GF-D8 (cell line): Measurements from ENCODE around the gene ANP32A.
A peak's percentile ranks its signal among the peaks of the same experiment; 100 is the strongest.
"Not testable (repeated sequence)": the region's sequence is repeated elsewhere in the genome, so short reads cannot be mapped to it uniquely, and the experiment has no call there.

Experiments used
- DNase-seq: peaks from one replicate; lab custom pipeline; 2025; lab: John Stamatoyannopoulos, UW

ANP32A gene

GRCh38 chr15:68781766-68782588, 38.7 kb downstream of the ANP32A start:
- DNase-seq = peak; percentile 87

GRCh38 chr15:68781217-68781616, 39.5 kb downstream of the ANP32A start:
- DNase-seq = peak; percentile 16

GRCh38 chr15:68778876-68779275, 41.8 kb downstream of the ANP32A start:
- DNase-seq = no peak

DNA sequence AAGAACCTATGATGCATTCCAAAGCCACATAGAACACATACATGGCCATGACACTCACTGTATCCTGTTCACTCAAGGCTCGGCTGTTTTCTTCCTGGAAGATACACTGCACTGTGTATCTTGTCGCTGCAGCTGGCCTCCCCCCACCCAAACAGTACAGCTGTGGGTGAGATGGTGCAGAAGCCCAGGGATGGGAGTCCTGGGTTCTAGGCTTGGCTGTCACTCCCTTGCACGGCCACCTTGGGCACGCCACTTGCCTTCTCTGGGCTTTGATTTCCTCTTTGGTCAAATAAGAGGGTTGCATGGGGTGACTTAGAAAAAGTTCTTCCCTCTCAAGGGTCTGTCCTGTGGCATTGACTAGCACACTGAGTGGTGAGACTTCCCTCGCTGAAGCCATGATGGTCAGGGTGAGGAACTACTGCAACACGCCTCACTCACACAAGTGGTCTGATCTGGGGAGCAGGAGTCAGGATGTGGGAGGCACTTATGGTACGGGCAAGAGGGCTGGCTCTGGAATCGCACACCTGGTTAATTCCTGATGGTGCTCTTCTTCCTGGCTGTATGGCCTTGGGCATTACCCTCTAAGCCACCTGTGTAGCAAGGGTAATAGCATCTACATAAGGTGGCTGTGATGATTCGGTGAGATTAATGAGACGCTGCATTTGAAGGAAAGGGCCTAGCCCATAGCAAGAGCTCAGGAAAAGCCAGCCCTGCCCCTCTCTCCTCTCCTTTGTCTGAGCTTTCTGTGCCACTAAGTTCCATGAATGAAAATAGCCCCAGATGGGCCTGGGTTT, 44.0 kb downstream of the ANP32A start:
- no peak for DNase-seq

DNA sequence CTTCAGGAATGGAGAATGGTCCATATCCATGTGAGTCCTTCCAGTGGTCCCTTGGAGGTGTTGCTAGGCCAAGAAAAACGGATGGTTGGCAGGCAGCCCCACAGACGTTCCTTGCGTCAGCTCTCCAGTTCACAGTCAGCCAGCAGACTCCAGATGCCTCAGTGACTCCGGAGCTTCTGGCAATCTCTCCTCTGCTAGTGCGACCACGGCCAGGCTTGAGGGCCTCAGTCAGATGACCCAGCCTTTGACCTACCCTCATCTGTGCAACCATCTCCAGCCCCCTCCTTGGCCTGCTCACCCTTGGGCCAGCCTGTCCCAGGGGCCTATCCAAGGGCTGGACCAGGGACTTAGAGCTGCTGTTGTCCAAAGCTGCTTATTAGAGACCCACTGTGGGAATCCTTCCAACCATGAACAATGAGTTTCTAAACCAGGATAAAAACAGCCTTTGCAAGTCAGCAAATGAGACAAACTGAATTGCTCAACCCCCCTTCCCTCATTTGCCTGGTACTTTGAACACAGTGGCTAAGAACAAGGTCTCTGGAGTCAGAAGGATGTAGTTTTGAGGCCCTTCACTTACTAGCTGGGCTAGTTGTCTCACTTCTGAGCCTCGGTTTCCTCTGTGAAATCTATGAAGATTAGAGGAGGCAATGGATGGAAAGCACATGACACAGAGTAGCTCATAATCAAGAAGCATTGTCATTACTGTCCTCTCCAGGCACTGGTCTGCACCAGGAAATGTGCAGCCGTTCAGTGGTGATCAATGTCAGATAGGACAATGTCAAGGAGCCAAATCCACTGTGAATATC, 44.8 kb downstream of the ANP32A start:
- no peak for DNase-seq

- DNase-seq = no peak
Observed at GRCh38 chr15:68775236-68775577, 45.5 kb downstream of the ANP32A start.

GRCh38 chr15:68774521-68775235, 46.0 kb downstream of the ANP32A start:
- DNase-seq = no peak

DNA sequence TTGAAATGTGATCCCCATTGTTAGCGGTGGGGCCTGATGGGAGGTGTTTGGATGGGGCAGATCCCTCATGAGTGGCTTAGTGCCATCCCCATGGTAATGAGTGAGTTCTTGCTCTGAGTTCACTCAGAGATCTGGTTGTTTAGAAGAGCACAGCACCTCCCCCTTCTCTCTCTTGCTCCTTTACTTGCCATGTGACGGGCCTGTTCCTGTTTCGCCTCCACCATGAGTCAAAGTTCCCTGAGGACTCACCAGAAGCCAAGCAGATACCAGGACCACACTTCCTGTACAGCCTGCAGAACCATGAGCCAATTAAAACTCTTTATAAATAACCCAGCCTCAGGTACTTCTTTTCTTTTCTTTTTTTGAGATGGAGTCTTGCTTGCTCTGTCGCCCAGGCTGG, 46.6 kb downstream of the ANP32A start:
- DNase-seq = no peak

DNA sequence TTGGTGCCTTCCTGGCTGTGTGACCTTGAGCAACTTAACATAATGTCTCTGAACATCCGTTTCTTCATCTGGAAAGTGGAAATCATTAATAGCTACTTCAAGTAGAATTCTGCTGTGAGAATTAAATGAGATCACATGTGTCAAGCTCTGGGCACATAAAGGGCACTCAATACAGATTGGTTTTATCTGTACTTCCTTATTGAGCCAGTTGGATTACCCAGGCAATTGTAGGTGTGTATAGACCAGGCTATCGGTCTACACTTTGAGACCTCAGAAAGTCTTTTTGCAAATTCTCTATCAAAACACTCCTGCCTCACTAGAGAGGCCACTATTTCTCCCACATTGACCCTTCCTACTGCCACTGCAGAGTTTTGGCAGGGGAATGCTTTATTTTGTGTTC, 47.7 kb downstream of the ANP32A start:
- DNase-seq = no peak

DNA sequence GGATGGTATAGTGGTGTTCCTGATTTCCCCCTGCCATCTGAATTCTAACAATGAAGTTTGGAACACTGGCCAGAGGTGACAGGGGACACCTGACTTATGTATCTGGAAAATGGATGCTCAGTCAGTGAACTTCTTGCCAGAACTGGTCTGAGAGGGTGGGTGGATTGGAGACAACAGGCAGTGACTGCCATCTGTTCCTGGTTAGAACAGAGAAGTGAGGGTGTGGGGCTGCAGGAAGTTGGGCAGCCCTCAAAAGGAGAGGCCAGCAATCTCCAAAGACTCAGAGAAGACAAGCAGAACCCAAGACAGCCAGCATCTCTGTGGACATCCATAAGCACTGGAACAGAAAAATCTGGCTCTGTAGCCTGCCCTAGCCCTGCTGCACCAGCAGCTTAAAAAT, 50.5 kb downstream of the ANP32A start:
- no peak for DNase-seq

GRCh38 chr15:68769702-68770101, 51.0 kb downstream of the ANP32A start:
- DNase-seq = no peak

- DNase-seq = no peak
Observed at GRCh38 chr15:68768321-68768720, 52.4 kb downstream of the ANP32A start.

DNA sequence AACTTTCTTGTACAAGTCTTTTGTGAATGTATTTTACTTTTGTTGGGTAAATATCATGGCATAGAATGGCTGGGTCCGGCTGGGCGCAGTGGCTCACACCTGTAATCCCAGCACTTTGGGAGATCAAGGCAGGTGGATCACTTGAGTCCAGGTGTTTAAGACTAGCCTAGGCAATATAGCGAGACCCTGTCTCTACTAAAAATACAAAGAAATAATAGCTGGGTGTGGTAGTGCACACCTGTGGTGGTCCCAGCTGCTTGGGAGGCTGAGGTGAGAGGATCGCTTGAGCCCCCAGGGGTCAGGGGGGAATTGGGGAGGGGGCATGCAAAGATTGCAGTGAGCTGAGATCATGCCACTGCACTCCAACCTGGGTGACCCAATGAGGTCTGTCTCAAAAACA, 52.9 kb downstream of the ANP32A start:
- no peak for DNase-seq

DNA sequence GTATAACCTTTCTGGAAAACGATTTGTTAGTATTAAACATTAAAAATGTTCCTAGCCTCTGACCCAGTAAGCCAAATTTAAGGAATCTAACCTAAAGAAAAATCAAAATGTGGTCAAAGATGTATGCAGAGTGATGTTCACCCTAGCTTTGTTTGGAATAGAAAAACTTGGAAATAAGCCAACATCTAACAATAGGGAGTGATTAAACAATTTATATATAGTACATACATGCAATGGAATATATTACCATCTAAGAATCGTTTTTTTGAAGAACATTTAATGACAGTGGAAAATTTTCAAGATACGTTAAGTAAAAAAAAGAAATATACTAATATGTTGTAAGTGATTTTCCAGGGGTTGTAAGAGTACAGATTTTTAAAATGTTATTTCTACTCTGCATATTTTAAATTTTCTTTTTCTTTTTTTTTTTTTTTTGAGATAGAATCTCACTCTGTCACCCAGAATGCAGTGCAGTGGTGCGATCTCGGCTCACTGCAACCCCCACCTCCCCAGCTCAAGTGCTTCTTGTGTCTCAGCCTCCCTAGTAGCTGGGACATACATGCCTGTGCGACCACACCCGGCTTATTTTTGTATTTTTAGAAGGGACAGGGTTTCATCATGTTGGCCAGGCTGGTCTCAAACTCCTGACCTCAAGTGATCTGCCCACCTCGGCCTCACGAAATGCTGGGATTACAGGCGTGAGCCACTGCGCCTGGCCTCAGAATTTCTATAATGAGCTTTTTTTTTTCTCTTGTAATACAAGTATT, 54.9 kb downstream of the ANP32A start:
- DNase-seq = no peak

GRCh38 chr15:68764090-68764489, 56.6 kb downstream of the ANP32A start:
- DNase-seq = no peak

DNA sequence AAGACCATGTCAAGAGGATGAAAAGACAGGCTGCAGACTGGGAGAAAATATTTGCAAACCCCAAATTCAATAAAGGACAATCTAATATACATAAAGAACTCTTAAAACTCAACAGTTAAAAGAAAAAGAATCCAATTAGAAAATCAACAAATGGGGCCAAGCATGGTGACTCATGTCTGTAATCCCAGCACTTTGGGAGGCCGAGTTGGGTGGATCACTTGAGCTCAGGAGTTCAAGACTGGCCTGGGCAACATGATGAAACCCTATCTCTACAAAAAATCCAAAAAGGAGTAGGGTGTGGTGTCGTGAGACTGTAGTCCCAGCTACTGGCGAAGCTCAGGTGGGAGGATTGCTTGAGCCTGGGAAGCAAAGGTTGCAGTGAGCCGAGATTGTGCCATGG, 57.6 kb downstream of the ANP32A start:
- DNase-seq = no peak

- not testable (repeated sequence) for DNase-seq
Observed at GRCh38 chr15:68759982-68760579, 60.6 kb downstream of the ANP32A start.

- no peak for DNase-seq
Observed at GRCh38 chr15:68755731-68756130, 65.0 kb downstream of the ANP32A start.

DNA sequence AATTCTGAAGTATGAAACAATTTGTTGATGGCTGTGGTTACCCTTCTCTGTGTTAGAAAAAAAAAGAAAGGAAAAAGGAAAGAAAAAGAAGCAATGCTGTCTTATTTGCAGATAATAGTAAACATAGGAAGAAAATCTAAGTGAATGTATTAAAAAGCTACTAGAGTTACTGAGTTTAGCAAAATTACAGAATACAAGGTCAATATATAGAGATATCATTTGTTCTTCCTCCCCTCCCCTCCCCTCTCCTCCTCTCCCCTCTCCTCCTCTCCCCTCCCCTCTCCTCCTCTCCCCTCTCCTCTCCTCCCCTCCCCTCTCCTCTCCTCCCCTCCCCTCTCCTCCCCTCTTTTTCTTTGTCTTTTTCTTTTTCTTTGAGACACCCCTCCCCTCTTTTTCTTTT, 69.1 kb downstream of the ANP32A start:
- DNase-seq = no peak

DNA sequence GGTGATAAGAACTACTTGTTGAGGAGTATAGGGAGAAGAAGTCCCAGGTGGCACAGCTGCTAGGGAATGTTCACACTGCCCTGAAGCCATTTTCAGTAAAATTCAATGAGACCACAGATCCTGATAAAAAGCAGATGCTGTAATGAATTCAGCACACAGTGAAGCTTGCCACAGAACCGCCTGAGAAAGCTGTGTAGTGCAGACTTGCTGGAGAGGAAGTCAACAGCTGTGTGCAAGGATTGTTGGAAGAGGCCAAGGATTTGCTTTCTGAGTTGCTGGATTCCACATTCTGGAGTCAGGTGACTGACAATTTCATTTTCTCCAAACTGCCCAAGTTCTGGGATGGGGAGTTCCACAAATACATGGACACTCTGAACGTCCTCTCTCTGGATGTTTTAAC, 70.9 kb downstream of the ANP32A start:
- no peak for DNase-seq

DNA sequence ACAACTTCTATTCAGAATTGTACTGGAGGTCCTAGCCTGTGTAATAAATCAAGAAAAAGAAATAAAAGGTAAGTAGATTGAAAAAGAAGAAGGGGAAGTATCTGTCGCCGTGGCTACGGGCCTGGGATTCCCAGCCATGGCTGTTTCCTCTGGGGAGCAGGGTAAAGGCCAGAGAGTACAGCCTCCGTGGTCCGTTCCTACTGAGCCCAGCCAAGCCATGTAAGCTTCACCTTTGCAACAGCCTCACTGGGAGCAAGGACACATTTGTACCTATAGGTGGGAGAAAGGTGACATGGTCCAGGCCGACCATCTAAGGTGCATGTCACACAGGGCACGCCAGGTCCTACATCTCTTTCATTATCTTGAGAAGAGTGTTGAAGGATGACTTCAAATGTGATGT, 71.3 kb downstream of the ANP32A start:
- no peak for DNase-seq
